SK-N-SH treated with all-trans-retinoic acid at 6 μM for 48 hours (cell line): ENCODE data around the gene CD96.

Experiments
- RARB ChIP-seq: fragments of 250-450 bp; sonication (Bioruptor Pico); IDR thresholded peaks from 2 replicates; pipeline ENCODE4 v1.8.0; 2021; ENCODE audit warnings: mild to moderate bottlenecking, moderate library complexity
- ZFP30 ChIP-seq: fragments of 450-650 bp; formaldehyde crosslinking; IDR thresholded peaks from 2 replicates; pipeline ENCODE4 v1.5.0; 2022; ENCODE audit warnings: mild to moderate bottlenecking, moderate library complexity
- ZNF8 ChIP-seq: fragments of 450-650 bp; formaldehyde crosslinking; IDR thresholded peaks from 2 replicates; pipeline ENCODE4 v1.5.0; 2020; ENCODE audit warnings: mild to moderate bottlenecking, moderate library complexity

GRCh38 chr3:111617406-111617805, 75.4 kb downstream of the CD96 start:
- no peak for TF ChIP-seq ZNF8 (CRISPR knock-in tag)
- TF ChIP-seq ZFP30 = no peak
- TF ChIP-seq RARB = no peak
